Mucosa of gallbladder (tissue), 1 donor: ENCODE measurements around the gene F8A1. TPM values are rescaled to one million over a fixed set of nuclear protein-coding genes. Genes with fewer than 3 reads are reported as not detected.

ENCODE experiments used
- total RNA-seq: library from RNA; stranded (reverse); gene quantifications from one replicate; pipeline ENCODE4 v1.2.1, GENCODE V29; 2021
- donor health status: DM: no; HTN: no; CAD: no.

F8A1 gene
- total RNA-seq, 1 donor from 2014 or later = 31.7 TPM

Other genes starting within 250 kb of the F8A1 start
- not detected for gene CTAG2, start 232.8 kb upstream of the F8A1 start, total RNA-seq
- 4.6 TPM for gene GAB3, start 135.3 kb upstream of the F8A1 start, total RNA-seq
- 26.9 TPM for gene DKC1, start 123.5 kb upstream of the F8A1 start, total RNA-seq
- 48.5 TPM for gene MPP1, start 80.9 kb upstream of the F8A1 start, total RNA-seq
- gene SMIM9, start 51.7 kb upstream of the F8A1 start, total RNA-seq = not detected
- gene F8, start 136.4 kb downstream of the F8A1 start, total RNA-seq = 5.5 TPM
- 82.7 TPM for gene FUNDC2, start 140.5 kb downstream of the F8A1 start, total RNA-seq
- 10.1 TPM for gene CMC4, start 184.8 kb downstream of the F8A1 start, total RNA-seq
- gene MTCP1, start 184.8 kb downstream of the F8A1 start, total RNA-seq = 18.7 TPM
- 15.5 TPM for gene BRCC3, start 185.2 kb downstream of the F8A1 start, total RNA-seq